Epithelial cell of esophagus (primary cell): ENCODE data around the gene SPINK2.

Experiments used
- DNase-seq: peaks from one replicate; pipeline ENCODE4 v3.0.0; 2010; ENCODE audit warnings: low read depth
- H3K4me3 ChIP-seq: 2 replicates; pipeline ENCODE4 v1.5.1; 2011; ENCODE audit warnings: mild to moderate bottlenecking, low read length, control low read depth
- TF ChIP-seq, protein P1 (sequence below): IDR thresholded peaks from 2 replicates; pipeline ENCODE4 v1.5.1; 2011; ENCODE audit warnings: low read depth, mild to moderate bottlenecking, low read length, control low read depth, inconsistent platforms; ENCODE audit not compliant: insufficient read depth; ENCODE audit errors: missing control alignments

The SPINK2 gene

DNA sequence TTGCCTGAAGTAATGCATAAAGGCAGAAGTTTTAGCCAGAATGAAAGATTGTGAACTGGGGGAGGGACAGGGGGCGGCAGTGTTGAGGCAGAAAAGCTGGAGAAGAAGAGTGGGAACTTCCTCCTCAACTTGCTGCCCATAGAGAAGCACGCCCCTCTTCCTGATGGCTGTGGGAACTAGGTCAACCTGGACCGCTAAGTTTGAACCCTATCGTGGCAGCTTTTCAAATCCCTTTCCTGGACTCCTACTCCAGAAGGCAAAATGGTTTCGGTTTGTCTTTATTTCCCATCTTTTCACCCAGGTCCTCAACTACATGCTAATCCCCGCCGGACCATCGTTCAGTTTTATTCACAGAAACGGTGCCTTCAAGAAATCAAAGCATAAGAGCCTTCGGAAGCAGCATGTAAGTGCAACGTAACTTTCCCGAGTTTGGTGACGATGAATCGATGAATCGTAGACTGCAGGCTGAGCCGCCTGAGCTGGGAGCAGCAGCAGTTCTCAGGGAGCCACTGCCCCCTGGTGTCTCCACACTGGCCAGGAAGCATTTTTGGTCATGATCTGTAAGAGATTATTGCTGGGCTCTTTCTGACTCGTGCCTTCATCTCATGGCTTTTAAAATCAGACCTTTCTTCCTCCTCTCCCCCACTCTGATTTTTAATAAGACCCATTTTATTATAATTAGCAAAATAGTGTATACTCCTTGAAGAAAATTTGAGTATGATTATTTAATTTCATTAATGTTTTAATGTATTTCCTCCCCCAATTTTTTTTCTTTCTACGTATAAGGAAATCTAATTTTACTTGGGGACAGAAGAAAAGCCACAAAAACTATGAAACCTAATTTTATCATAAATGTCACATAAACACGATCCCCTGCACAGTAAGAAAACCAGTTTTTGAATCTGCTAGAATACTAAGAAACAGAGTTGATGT is 21.4 kb downstream of the SPINK2 start:
- TF ChIP-seq, protein P1, sequence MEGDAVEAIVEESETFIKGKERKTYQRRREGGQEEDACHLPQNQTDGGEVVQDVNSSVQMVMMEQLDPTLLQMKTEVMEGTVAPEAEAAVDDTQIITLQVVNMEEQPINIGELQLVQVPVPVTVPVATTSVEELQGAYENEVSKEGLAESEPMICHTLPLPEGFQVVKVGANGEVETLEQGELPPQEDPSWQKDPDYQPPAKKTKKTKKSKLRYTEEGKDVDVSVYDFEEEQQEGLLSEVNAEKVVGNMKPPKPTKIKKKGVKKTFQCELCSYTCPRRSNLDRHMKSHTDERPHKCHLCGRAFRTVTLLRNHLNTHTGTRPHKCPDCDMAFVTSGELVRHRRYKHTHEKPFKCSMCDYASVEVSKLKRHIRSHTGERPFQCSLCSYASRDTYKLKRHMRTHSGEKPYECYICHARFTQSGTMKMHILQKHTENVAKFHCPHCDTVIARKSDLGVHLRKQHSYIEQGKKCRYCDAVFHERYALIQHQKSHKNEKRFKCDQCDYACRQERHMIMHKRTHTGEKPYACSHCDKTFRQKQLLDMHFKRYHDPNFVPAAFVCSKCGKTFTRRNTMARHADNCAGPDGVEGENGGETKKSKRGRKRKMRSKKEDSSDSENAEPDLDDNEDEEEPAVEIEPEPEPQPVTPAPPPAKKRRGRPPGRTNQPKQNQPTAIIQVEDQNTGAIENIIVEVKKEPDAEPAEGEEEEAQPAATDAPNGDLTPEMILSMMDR, result peak; percentile 95
- DNase-seq, result peak; percentile 89
- peak overlapping the region; percentile 64 for H3K4me3 ChIP-seq

GRCh38 chr4:56799161-56799759 is 22.2 kb downstream of the SPINK2 start:
- no peak for DNase-seq
- TF ChIP-seq, protein P1, result no peak
- no peak overlapping the region for H3K4me3 ChIP-seq

GRCh38 chr4:56796211-56796610 is 25.3 kb downstream of the SPINK2 start:
- TF ChIP-seq, protein P1, result no peak
- no peak overlapping the region for H3K4me3 ChIP-seq
- DNase-seq, result no peak

- no peak overlapping the region for H3K4me3 ChIP-seq
- no peak for DNase-seq
- TF ChIP-seq, protein P1, result no peak
These were observed 30.2 kb downstream of the SPINK2 start for GRCh38 chr4:56791316-56791715.

- H3K4me3 ChIP-seq, result no peak overlapping the region
- no peak for DNase-seq
- TF ChIP-seq, protein P1, result no peak
These were observed 30.8 kb downstream of the SPINK2 start for GRCh38 chr4:56790691-56791091.

- H3K4me3 ChIP-seq, result no peak overlapping the region
- TF ChIP-seq, protein P1, result no peak
- DNase-seq, result no peak
These were observed 33.4 kb downstream of the SPINK2 start for GRCh38 chr4:56788081-56788480.

DNA sequence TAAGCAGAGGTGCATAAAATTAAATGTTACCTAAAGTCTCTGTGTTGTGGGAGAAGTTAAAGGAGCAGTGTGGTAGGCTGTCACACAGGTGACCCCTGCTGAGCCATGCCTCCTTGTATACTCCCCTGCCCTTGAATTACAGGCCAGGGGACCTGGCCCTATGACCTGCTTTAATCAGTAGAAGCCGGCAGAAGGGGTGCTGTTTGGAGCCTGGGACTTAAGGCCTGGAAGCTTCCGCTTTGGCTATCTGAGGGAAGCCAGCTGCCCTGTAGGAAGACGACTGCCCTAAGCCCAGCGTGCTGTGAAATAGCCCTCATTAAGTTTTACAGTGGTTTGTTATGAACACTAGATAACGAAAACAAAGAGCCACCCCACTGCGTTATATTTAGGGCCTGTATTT is 34.1 kb downstream of the SPINK2 start:
- no peak overlapping the region for H3K4me3 ChIP-seq
- no peak for DNase-seq
- TF ChIP-seq, protein P1, result no peak
